ENCODE data around the gene ZNF2.

The ZNF2 gene

DNA sequence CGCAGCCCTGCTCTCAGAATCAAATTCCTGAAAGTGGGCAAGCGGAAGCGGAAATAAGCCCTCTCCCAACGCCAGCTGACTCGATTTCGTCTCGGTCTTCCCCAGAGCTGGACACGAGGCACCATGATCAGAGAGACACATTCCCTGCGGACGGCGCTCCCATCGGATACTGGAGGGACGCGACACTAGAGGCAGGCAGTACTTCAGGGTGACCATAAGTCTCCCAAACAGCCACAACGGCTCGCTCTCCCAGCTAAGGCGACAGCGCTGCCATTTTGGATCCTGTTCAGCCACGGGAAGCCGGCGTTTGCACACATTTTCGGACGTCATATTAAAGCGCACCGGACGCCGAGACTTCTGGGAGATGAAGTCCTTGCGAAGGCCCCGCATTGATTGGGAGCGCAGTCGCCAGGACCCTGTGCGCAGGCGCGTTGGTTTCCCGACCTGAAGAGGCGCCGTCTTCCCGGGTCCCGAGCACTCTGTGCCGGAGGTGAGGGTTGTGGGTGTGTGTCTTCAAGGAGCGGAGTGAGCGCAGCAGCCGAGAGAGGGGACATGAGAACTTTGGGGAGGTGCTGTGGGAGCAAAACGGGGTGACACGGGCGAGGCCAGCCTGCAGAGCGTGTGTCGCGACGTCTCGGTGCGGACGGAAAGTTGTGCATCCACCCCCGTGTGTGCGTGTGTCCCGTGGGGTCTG is at the start of gene ZNF2:
TSS of gene ZNF2 (plus strand) at position 439 of the 694 bp plus-strand sequence. CDS start 10,418 bp downstream, outside the sequence.
- DNase-seq, result peak; percentile 97

DNA sequence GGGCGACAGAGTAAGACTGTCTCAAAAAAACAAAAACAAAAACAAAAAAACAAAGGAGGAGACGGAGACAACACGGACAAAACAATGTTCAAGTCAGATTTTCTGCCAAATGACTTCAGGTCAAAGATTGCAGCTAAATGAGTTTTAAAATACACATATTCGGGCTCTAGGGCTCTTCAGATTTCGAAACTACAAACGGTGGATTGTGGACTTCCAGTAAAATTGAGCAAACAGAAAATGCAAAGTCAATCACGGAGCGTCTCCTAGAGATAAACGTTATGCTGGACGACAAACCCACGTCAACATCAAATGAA is 44.6 kb upstream of the ZNF2 start:
- DNase-seq, result no peak

DNA sequence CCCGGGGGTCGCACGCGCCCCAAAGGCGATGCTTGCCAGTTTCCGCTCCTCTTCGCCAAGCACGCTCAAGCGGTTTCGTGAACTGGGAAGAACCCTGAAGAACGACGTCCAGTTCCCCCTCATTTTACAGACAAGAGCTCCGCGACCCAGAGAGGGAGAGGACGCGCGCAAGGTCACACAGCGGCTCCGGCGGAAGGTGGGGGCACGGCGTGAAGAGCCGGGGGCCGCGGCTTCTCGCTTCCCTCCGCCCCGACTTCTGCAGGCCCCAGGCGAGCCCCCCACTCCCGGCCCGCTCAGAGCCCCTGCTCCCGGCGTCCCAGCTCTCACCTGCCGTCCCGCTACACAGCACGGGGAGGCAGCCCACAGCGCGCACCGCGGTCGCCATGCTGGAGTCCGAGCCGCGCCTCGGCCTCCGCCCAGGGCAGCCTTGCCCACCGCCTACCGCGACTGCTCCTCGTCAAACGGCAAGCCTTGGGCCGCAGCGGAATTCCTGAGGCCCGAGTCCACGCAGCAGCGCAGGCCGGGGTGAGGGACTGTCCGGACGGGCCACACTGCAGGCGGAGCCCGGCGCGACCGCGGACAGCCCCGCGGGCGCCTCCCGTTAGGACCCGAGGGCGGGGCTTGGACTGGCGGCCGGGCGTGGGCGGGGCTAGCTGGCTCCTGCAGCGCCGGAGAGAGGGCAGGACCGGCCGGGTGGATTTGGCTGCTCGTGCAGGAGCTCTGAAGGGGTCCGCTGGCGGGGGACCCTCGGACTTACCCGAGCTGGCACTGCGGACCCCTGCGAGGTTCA is 44.0 kb upstream of the ZNF2 start, which contains the start of gene MRPS5:
TSS of gene MRPS5 (minus strand) at position 402 of the 790 bp plus-strand sequence. CDS start at position 385, 17 bp downstream.
- DNase-seq, result peak; percentile 92

DNA sequence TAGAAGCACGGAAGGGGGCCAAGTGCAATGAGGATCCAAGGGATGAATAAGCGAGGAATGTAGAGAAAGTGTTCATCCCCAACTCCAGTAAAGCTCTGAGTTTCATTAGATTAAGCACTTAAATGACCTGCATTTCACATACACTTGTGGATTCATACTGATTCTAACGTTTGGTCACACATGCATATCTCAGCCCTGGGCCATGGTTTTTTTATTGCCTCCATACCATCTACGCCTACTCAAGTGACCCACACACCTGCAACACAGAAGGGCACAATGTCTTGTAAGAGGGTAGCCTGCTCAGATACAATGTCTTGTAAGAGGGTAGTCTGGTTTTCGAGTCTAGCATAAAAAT is 43.4 kb upstream of the ZNF2 start:
- DNase-seq, result no peak

DNA sequence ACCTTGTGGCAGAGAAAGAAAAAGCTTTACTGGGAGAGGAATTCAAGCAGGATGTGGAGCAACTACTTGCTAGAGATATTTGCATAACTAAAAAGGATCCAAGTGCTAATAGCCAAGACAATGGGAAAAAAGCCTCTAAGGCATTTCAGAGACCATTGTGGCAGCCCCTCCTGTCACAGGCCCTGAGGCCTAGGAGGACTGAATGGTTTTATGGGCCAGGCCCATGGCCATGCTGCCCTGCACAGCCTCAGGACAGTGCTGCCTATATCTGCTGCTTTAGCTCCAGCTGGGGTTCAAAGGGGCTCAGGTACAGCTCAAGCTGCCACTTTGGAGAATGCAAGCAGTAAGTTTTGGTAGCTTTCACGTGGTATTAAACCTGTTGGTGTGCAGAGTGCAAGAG is 26.9 kb upstream of the ZNF2 start:
- DNase-seq, result no peak

DNA sequence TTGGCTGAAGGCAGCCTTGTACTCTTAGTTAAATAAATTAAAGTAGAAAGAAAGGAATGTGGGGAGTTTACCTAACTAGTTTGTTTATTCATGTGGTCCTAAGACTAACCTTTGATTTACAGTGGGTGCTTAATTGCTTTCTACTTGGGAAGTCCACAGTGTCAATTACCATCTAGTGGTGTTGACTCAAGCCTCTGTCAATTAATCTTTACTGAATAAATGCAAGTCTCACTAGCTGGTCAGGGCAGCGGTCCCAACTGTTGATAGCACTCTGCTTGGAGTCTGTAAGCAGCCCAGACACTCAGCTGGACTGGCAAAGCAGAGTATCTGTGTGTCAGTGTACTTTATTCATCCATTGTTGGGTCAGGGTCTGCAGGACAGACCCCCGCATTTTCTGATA is 21.8 kb upstream of the ZNF2 start:
- DNase-seq, result no peak

DNA sequence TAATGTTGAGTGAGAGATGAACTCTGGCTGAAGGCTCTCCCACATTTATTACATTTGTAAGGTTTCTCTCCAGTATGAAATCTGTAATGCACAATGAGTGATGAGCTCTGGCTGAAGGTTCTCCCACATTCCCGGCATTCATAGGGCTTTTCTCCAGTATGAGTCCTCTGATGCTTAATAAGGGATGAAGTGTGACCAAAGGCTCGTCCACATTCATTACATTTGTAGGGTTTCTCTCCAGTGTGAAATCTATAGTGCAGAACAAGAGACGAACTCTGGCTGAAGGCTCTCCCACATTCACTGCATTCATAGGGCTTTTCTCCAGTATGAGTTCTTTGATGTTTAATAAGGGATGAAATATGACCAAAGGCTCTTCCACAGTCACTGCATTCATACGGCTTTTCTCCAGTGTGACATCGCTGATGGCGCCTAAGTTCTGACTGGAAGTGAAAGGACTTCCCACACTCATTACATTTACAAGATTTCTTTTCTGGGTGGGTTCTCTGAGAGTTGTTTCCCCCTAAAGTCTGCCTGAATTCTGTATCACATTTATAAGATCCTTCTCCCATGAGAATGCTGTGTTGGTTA is 16.1 kb upstream of the ZNF2 start:
- DNase-seq, result no peak

DNA sequence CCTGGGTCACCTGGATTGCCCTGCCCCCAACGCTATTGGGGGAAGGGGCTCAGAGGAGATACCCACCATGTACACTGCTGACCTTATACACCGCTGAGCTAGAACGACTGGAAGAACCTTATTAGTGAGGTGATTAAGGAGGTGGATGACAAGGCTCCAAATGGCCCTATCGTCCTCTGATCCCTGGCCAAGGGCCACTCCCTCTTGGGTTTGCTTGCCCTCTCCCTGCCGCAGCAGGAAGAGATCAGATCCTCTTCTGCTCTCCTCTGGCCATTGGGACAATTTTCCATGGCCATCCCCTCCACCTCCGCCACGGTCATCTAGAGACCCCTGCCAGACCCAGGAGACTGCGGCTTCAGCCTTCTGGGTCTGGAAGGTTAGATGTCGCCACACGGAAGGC is 7.2 kb upstream of the ZNF2 start:
- DNase-seq, result no peak

DNA sequence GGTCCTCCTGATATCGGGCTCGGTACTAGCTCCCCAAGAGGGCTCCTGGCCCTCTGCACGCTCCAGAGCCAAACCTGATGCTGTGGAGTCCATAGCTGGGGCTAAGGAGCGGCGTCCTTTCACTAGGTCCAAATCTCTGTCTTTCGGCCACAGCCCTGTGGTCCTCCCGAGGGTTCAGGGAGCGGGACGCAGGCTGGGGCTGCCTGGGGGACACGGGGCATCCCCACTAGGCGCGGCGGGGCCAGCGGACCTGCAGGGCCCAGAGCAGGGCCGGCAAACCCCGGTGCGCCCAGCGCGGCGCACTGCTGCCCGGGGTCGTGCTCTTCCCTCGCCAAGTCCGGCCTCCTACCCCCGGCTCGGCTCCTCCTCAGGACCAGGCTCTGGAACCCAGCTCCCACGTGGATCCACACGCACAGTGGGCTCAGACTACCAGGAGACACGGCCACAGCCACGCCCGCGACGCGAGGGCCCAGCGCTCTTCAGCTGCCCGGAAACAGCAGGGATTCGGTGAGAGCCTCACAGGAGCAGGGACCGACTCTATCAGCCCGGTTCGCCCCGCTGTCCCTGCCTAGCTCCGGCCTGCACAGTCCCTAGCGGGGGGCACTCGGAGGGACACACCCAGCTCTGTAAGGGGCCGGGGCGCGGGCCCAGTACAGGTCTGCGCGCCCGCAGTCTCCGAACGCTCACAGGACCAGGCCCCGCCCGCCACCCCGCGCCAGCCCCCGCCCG is 6.6 kb upstream of the ZNF2 start:
- DNase-seq, result peak; percentile 58

DNA sequence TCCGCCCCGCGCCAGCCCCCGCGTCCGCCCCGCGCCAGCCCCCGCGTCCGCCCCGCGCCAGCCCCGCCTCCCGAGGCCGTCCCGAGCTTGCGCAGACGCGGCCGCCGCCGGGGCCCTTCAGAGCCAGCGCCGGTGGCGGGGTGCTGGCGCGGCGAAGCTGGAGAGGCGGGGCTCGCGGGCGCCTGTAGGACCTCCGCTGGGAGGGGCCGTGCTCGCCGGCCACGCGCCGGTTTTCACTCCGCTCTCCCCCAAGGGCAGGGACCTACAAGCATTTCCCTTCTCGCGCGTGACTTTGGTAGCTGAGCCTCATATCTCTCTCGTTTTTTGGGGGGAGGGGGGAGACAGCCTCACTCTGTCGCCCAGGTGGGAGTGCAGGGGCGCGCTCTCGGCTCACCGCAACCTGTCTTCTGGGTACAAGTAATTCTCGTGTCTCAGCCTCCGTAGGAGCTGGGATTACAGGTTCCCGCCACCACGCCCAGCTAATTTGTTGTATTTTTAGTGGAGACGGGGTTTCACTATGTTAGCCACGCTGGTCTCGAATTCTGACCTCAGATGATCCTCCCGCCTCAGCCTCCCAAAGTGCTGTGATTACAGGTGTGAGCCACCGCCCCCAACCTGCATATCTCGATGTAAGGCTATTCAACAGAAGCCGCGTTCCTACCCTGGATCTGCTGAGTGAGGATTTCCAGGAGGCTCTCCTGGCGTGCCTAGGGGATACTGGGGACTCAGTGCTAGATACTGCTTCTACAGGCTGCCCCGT is 5.7 kb upstream of the ZNF2 start, which contains the start of gene ZNF514:
TSS of gene ZNF514 (minus strand) at position 159 of the 760 bp plus-strand sequence. CDS start 6,595 bp downstream, outside the sequence.
- peak; percentile 79 for DNase-seq

DNA sequence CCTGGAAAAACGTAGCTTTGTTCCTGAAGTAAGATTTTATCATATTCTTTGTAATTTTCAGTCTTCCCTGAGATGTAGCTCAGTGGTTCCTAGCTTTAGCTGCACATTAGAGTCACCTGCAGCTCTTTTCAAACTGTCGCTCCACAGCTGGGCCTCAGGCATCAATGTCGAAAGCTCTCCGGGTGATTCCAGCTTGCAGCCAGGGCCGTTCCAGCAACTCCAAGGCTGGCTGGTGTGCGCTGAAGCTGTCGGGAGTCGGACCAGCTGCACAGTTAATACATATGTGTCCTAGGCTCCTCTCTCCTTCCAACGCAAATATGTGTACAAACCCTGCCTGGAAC is 609 bp upstream of the ZNF2 start:
- DNase-seq, result no peak

DNA sequence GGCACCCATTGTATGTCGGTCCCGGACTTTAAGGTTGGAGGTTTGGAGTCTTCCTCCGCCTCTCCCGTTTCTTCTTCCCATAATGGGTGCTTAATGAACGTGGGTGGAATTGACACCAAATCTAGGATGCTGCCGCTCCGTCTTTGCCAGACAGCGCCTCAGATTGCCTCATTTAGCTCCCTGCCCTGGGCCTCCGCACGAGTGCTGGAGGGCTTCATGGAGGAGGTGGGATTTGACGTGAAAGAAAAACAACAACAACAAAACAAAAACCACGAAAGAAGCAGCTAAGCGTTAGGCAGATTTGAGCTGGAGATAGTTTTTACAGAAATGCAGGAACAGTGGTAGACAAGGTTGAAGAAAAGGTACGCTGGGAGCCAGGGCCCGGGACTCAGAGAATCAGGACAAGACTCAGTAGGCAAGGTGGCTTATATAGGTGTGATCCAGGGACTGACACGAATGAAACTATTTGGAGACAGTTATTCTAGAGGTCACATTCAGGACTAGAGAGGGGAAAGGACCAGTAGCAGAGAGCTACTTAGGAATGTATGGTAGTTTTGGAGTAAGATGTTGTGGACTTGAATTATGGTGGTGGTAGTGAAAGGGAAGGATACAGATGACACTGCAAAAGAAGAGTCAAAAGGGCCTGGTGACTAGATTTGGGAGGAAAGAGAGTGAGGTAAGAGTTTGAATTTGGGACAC is 605 bp downstream of the ZNF2 start:
- no peak for DNase-seq

DNA sequence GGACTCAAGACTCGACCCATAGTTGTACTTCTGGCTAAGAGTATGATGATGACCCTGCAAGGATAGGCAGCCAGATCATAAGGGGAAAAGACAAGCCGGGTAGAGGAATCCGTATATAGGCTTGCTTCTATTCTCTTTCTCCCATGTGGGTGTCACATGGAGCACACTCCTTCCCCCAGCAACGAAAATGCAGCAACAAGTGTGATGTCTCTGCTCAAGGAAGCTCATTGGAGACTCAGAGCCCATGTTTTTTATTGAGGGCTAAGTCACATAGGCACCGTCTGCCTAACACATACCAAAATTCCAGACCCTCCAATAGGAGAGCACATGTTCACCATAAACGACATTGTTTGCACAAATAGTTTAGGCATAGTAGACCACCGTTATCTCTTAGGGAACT is 6.3 kb downstream of the ZNF2 start:
- no peak for DNase-seq

DNA sequence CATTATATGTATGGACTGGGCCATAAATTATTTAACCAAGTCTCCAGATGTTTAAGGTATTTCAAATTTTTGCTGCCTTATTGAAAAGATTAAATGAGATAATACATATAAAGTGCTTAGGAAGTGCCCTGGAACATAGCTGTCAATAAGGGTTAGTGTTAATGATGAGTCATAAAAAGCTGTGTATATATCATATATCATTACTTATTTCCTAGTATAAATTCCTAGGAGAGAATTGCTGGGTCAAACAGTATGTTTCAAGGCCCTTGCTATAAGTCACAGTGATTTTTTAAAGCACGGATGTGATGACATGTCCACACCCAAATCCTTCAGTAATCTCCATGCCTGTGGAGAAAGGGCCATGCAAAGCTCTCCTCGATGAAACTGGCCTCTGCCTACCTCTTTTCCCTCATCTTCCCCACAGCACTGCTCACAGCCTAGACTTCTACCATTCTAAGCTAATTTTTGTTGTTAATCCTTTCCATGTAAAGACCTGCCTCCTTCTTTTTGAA is 8.5 kb downstream of the ZNF2 start:
- no peak for DNase-seq

DNA sequence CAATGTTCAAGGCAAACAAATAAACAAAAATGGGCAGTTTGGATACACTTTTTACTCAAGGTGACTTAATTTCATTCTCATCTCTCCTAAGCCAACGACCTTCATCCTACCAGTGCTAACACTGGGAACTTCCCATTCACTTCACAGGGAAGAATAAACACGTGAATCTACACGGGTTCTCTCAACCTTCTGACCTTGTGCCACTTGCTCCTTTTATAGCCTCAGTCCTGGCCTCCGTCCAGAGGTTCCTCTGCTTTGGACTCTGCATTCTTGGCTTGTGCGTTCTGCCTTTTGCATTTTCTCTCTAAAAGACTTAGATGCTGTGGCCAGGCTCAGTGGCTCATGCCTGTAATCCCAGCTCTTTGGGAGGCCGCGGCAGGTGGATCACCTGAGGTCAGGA is 13.8 kb downstream of the ZNF2 start:
- no peak for DNase-seq

DNA sequence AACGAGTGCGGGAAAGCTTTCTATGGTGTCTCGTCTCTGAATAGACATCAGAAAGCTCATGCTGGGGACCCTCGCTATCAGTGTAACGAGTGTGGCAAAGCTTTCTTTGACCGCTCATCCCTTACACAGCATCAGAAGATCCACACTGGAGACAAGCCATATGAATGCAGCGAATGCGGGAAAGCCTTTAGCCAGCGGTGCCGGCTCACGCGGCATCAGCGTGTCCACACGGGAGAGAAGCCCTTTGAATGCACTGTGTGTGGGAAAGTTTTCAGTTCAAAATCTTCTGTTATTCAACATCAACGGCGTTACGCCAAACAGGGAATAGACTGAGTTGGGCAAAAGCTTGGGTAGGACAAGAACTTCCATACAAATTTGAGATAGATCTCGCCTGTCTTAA is 16.2 kb downstream of the ZNF2 start:
- DNase-seq, result no peak

DNA sequence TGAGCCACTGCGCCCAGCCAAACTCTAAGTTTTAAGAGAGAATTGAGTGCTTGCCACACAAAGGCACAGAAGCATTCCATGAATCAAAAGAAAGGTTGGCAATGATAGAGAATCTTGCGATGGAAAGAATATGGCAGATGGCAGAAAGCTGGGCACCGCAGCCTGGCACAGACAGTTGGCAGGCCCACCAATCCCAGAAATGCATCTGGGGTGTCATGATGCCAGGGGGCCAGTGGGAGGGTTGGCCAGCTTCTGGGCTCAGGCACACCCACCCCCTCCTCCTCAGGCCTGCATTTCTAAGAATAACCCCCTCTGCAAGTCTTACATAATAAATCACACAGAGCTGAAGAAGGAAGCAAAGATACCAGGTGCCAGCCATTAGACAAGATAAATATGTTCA is 19.6 kb downstream of the ZNF2 start:
- no peak for DNase-seq

DNA sequence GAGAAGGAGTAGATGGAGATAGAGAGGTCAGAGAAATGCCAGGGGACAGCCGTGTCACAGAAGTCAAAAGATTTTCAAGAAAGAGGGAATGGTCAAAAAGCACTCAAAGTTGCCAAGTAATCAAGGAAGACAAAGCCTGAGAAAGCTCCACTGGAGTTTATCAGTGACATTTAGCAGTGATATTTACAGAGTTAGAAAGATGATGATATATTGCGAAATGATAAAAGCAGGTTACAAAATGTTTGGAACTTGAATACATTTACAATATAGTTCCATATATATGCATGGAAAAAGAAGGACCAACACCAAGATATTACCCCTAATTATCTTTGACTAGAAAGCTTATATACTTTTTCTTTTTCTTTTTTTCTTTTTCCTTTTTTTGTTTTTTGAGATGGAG is 20.4 kb downstream of the ZNF2 start:
- no peak for DNase-seq

DNA sequence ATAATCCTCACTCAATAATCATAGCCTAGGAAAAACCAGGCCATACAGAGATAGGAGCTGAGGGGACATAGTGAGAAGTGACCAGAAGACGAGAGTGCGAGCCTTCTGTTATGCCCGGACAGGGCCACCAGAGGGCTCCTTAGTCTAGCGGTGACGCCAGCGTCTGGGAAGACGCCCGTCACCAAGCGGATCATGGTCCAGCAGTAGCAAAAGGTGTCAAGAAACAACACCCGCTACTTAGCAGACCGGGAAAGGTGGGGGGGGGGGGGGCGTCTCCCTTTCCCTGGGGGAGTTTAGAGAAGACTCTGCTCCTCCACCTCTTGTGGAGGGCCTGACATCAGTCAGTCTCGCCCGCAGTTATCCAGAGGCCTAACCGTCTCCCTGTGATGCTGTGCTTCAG is 27.3 kb downstream of the ZNF2 start:
- peak; percentile 55 for DNase-seq

DNA sequence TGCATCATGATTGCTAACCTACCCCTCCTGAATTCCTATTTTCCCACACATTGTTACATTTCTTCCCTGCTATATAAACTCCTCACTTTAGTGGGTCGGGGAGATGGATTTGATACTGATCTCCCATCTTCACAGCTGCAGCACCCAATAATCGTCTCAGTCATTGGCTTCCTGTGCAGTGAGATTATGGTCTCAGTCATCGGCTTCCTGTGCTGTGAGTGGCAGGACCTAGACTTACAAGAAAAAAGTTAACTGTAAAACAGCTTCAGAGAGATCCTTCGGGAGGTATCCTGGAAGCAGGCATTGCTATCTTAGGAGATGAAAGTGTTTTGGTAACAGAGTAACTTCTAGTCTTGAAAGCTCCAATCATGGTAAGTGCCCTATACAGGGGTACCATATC is 38.3 kb downstream of the ZNF2 start:
- DNase-seq, result no peak

DNA sequence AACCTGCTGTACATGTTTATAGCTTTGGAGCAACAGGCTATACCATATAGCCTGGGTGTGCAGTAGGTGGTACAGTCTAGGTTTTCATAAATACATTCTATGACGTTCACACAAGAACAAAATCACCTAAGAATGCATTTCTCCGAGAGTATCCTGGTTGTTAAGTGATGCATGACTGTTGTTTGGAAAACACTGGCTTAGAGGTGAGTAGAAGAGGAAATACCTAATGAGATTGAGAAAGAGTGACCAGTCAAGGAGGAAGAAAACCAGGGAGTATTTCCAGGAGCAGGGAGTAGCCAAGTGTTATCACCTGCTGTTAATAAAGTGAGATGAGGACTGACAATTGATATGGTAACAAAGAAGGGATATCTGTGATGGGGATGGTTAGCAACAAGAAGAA is 38.8 kb downstream of the ZNF2 start:
- no peak for DNase-seq

DNA sequence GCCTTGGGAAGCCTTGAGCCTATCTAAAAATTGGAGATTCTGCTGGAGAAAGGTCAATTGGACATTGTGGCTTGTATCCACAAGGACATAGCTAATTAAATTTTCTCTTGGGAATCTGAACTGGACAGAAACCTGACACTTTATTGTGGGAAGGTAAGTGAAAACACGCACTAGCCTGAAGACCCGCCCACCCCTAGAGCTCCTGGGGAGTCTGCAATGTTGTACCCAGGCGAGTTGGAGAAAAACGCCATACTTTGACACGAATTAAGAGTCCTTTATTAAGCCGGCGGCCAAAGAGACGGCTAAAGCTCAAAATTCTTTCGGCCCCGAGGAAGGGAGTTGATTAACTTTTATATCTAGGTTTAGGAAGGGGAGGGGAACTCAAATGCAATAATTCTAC is 40.5 kb downstream of the ZNF2 start:
- DNase-seq, result no peak
